GM21529 (cell line): ENCODE data around the gene RETN.
"Not testable (repeated sequence)": the region's sequence is repeated elsewhere in the genome, so short reads cannot be mapped to it uniquely, and the experiment has no call there.

ENCODE experiments used
- ATAC-seq: cut with Tn5 transposase; IDR thresholded peaks from one replicate; pipeline ENCODE4 v1.9.1; 2021; ENCODE audit not compliant: unreplicated experiment

Gene RETN

GRCh38 chr19:7637374-7638256, 31.2 kb upstream of the RETN start:
- no peak for ATAC-seq

- no peak for ATAC-seq
These were observed 29.9 kb upstream of the RETN start for GRCh38 chr19:7638802-7639465.

GRCh38 chr19:7639863-7640348, 28.9 kb upstream of the RETN start:
- ATAC-seq = no peak

- ATAC-seq = no peak
These were observed 28.0 kb upstream of the RETN start for GRCh38 chr19:7640803-7641202.

- ATAC-seq = no peak
These were observed 27.3 kb upstream of the RETN start for GRCh38 chr19:7641290-7642276.

- ATAC-seq = no peak
These were observed 26.4 kb upstream of the RETN start for GRCh38 chr19:7642295-7643030.

GRCh38 chr19:7643031-7643415, 25.8 kb upstream of the RETN start:
- no peak for ATAC-seq

- not testable (repeated sequence) for ATAC-seq
These were observed 25.0 kb upstream of the RETN start for GRCh38 chr19:7643629-7644549.

- ATAC-seq = no peak
These were observed 24.3 kb upstream of the RETN start for GRCh38 chr19:7644550-7644877.

- ATAC-seq = no peak
These were observed 23.7 kb upstream of the RETN start for GRCh38 chr19:7645163-7645562.

GRCh38 chr19:7645656-7646425, 23.0 kb upstream of the RETN start:
- no peak for ATAC-seq

- no peak for ATAC-seq
These were observed 22.5 kb upstream of the RETN start for GRCh38 chr19:7646426-7646700.

- no peak for ATAC-seq
These were observed 21.7 kb upstream of the RETN start for GRCh38 chr19:7647156-7647555.

GRCh38 chr19:7648265-7649014, 20.4 kb upstream of the RETN start:
- ATAC-seq = no peak

GRCh38 chr19:7650148-7650547, 18.7 kb upstream of the RETN start:
- ATAC-seq = no peak

- ATAC-seq = no peak
These were observed 16.7 kb upstream of the RETN start for GRCh38 chr19:7652061-7652641.

GRCh38 chr19:7654401-7654800, 14.4 kb upstream of the RETN start:
- ATAC-seq = no peak

- no peak for ATAC-seq
These were observed 13.3 kb upstream of the RETN start for GRCh38 chr19:7655581-7655980.
